DMS 273 (cell line): Measurements from ENCODE around the gene SFXN2.
"Not testable (repeated sequence)": the region's sequence is repeated elsewhere in the genome, so short reads cannot be mapped to it uniquely, and the experiment has no call there.

ENCODE experiments used
- DNase-seq: peaks from one replicate; lab custom pipeline; 2025; ENCODE audit not compliant: unreplicated experiment; lab: John Stamatoyannopoulos, UW

SFXN2 gene

GRCh38 chr10:102714621-102715455 lies at the start of gene SFXN2:
SFXN2 (plus strand) TSS chr10:102714636; CDS start chr10:102726637, 12,001 bp downstream.
- DNase-seq: peak; percentile 61

- DNase-seq: peak; percentile 22
These were observed 48.4 kb upstream of the SFXN2 start for GRCh38 chr10:102665904-102666509.

GRCh38 chr10:102667411-102667810 lies 47.0 kb upstream of the SFXN2 start:
- DNase-seq: not testable (repeated sequence)

DNA sequence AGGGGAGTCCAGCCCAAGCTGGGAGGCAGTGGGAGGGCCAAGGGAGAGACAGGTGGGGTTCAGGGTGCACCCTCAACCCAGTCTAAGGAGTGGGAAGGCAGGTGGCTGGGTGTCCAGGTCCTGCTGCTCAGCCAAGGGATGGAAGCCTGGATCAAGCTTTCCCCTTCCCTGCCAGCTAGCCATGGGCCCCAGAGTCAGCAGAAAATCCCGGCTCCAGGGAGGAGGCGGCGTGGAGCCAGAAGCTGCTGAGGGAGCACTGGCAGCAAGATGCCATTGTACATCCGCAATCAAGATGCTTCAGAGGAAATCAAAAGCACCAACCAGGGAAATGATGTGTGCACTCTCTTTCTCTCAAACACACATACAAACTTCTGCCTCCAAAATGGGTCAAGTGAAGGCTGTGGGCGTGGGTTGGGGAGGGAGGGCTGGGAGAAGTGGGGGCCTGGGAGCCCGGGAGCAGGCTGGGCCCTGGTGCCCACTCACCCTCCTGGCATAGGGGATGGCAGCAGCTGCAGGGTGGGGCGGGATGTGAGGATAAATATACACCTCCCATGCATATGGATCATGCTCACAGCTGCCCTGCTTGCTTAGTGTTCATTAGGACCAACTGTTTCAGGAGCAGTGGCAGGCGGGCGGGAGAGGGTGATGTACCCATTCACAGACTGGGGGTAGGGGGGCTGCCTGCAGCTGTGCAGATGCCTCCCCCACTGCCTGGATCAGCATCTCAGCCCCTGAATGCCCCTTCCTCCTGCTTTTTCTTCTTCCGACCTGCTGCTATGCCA lies 45.9 kb upstream of the SFXN2 start:
- peak; percentile 74 for DNase-seq

GRCh38 chr10:102669206-102670064 lies 45.0 kb upstream of the SFXN2 start:
- DNase-seq: peak; percentile 33

GRCh38 chr10:102670065-102670670 lies 44.3 kb upstream of the SFXN2 start:
- no peak for DNase-seq

GRCh38 chr10:102670871-102671434 lies 43.5 kb upstream of the SFXN2 start:
- peak; percentile 71 for DNase-seq

DNA sequence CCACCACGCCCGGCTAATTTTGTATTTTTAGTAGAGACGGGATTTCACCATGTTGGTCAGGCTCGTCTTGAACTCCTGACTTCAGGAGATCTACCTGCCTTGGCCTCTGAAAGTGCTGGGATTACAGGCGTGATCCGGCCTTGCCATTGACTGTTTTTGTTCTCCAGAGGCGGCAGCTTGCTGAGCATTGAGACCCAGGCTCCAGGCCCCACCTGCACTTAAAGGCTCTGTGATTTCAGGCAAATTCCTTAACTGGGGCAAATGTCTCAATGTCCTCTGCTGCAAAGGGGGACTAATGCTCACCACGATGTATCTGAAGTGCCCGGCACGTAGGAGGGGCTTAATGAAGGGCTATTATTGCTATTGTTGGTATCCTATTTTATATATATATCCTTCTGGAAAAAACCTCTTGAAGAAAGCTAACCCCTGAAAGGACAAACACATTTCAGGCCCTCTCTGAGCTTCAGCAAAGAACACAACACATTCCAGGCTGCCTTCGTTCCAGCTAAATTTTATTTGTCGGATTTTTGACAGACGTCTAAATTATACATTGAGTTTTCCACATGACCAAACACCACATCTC lies 41.1 kb upstream of the SFXN2 start:
- DNase-seq: no peak

DNA sequence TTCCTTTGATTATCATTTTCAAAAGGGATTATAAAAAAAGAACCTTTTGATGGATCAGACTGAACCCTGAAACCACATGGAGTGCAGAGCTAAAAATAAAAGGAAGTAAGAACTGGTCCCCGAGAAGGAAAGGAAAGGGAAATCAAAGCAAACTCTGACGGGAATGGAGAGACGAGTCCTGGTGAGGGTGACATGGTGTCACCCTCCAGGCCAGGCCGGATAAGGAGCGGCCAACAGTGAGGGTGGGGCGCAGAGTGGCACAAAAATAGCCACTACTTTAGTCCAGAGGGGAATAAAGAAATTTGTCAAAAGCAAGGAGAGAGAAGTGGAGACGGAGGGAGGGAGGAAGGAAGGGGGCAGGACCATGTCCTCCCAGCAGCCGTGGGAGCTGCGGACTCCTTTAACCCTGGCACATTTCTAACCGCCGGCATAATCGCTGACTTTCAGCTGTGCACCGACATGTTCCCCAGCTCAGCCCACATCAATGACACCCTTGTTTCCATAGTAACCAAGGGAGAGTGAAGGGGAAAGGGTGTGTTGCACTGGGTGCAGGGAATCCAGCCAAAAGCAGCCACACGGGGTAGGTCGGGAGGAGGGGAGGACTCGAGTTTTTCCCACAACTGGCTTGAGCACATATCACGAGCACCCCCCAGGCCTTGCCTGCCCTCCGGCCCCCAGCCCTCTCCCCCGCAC lies 40.5 kb upstream of the SFXN2 start:
- peak; percentile 61 for DNase-seq

- no peak for DNase-seq
These were observed 39.9 kb upstream of the SFXN2 start for GRCh38 chr10:102674566-102674965.

GRCh38 chr10:102675011-102675665 lies 39.3 kb upstream of the SFXN2 start:
- DNase-seq: no peak

DNA sequence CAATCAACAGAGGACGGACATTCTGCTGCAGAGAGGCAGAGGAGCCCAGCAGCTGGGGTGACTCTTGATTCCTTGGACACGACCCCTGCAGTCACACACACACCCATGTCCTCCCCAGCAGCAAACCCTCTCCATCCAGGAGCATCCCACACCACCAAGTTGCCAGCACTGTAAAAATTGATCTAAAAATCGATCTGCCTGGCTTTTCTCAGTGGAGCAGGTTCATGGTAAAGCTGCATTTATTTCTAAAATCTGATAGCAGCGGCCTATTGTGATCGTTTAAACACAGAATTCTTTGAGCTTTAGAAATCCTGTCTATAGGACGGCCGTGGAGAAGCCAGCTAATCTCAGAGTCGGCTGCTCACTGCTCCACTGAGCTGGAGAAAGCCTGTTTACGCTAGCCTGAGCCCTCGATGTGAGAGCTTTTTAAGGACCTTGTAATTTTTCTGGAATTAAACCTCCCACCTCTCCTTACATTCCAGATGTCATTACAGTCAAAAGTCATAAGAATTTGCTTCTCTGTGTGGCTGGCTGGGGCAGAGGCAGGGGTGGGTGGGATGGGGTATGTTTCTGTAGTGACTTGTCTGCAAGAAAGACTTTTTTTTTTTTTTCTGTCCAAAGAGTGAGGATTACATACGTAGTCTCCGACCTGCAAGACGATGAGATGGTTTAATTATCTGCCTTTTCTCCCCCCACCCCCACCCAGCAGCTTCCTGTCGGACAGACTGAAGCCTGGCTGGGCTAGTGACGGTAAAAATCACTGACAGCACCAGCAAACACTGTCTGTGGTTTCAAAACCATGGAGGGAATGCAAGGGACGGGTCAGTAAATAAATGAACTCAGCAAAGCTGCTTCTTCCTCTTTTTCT lies 38.5 kb upstream of the SFXN2 start:
- no peak for DNase-seq

- no peak for DNase-seq
These were observed 37.7 kb upstream of the SFXN2 start for GRCh38 chr10:102676534-102677315.

- no peak for DNase-seq
These were observed 36.9 kb upstream of the SFXN2 start for GRCh38 chr10:102677331-102678067.

GRCh38 chr10:102678068-102678400 lies 36.4 kb upstream of the SFXN2 start:
- no peak for DNase-seq

- DNase-seq: peak; percentile 59
These were observed 35.6 kb upstream of the SFXN2 start for GRCh38 chr10:102678842-102679289.
